Measurements from ENCODE around the gene DYNC2I2. TPM values are rescaled to one million over a fixed set of nuclear protein-coding genes. Genes with fewer than 3 reads are reported as not detected.
A peak's percentile ranks its signal among the peaks of the same experiment; 100 is the strongest.

The DYNC2I2 gene
- total RNA-seq, 1 donor from 2014 or later, result 36.8 TPM

- ATAC-seq (no peak), DNase-seq (no peak)
- intact Hi-C loops (cut with micrococcal nuclease), result no loop called here
These were observed 30.5 kb downstream of the DYNC2I2 start for GRCh38 chr9:128626181-128626580.

DNA sequence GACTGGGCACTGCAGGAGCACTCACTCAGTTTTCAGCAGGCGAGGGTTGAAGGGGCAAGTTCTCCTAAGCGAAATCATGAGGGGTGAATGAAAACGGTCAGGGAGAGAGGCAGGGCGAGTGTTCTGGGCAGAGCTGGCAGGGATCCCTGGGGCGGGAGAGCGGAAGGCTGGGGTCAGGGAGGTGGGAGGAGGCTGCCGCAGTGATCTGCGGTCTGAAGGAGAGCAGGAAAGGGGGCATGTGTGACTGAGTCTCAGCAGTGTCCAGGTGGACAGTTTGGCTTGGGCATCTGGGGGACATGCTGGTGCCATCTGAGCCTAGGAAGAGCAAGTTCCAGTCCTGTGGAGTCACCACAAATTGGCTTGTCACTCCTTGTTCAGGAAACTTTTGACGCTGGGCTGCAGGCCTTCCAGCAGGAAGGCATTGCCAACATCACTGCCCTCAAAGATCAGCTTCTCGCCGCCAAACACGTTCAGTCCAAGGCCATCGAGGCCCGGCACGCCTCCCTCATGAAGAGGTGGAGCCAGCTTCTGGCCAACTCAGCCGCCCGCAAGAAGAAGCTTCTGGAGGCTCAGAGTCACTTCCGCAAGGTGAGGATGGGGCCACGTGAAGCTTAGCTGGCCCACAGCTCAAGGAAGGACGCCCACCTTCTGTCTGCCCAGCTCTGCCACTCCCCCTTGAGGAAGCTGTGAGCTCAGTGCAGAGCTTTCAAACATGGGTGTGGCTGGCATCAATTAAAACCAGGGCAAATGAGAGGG lies 31.1 kb downstream of the DYNC2I2 start:
- intact Hi-C loops (cut with micrococcal nuclease), result no loop called here
- no peak for DNase-seq

GRCh38 chr9:128624566-128624965 lies 32.1 kb downstream of the DYNC2I2 start:
- DNase-seq (no peak), ATAC-seq (no peak)
- intact Hi-C loops (cut with micrococcal nuclease), result no loop called here

More for the DNA sequence above, 31.1 kb downstream of the DYNC2I2 start:
- ATAC-seq, result no peak

DNA sequence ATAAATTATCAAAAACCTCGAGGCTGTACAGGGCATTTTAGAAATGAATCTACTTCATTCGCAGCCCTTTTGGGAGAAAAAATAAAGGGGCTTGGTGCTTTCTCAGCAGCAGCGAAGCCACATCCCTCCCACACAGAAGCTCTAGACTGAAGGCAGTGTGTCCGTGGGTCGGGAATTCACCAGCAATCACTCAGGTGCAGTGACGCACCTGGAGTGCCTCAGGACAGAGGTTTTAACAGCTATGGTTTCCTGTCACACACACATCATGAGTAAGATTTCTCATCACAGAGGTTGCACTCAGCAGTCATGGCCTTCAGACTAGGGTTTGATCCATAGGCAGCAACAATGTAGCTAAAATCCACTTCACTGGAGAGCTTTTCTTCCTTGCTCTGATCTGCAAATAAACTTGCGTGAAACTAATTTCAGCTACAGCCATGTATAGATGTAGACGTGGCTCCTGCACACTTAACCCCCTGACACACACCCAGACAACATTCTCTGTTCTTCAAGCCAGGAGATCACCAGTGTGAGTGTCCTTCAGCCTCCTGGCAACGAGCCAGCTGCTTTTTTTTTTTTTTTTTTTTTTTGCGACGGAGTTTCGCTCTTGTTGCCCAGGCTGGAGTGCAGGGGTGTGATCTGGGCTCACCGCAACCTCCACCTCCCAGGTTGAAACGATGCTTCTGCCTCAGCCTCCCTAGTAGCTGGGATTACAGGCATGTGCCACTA lies 34.8 kb downstream of the DYNC2I2 start:
- DNase-seq (no peak), ATAC-seq (peak; percentile 17)
- intact Hi-C loops (cut with micrococcal nuclease), result no loop called here

DNA sequence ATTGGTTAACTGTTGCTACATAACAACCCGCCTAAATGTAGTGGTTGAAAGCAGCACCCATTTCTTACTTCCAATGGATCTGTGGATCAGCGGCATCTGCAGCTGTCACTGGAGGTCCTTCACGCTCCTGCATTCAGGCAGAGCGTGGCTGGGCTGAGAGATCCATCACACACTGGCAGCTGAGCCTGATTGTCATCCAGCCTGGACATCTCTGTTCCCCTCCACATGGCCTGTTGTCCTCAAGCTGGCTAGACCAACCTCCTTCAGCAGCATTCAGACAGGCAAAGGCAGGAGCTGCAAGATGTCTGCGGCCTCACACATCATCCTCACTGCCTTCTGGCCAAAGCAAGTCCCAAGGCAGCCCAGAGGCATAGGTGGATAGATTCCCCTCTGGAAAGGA lies 36.9 kb downstream of the DYNC2I2 start:
- no peak for ATAC-seq
- DNase-seq, result no peak
- intact Hi-C loops (cut with micrococcal nuclease), result no loop called here

DNA sequence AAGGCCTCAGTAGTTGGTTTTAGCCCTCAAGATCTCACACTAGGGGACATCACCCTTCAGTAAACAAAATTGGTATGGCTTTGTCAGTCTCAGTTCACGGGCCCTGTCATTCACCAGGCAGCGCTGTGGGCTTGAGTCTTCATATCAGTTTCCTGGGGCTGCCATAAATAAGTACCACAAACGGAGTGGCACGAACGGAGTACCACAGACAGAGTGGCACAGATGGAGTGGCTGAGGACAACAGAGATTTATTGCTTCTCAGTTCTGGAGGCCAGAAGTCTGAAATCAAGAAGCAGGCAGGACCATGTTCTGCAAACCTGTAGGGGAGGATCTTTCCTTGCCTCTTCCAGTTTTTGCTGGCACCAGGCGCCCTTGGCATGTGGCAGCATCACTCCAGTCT lies 37.5 kb downstream of the DYNC2I2 start:
- intact Hi-C loops (cut with micrococcal nuclease), result no loop called here
- no peak for ATAC-seq
- DNase-seq, result no peak

GRCh38 chr9:128617943-128618342 lies 38.7 kb downstream of the DYNC2I2 start:
- intact Hi-C loops (cut with micrococcal nuclease), result no loop called here
- DNase-seq, result no peak
- no peak for ATAC-seq

DNA sequence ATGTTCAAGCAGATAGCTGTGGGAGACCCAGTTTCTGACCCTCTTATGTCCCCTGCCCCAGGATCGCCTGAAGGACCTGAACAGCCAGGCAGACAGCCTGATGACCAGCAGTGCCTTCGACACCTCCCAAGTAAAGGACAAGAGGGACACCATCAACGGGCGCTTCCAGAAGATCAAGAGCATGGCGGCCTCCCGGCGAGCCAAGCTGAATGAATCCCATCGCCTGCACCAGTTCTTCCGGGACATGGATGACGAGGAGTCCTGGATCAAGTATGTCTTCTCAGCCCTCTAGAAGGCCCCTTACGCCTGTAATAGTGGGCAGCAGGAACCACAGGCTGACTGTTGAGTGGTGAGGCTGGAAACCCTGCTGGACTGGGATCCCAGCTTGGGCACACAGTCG lies 41.1 kb downstream of the DYNC2I2 start:
- intact Hi-C loops (cut with micrococcal nuclease), result no loop called here
- DNase-seq (no peak), ATAC-seq (no peak)

GRCh38 chr9:128614728-128615127 lies 41.9 kb downstream of the DYNC2I2 start:
- ATAC-seq (no peak), DNase-seq (no peak)
- intact Hi-C loops (cut with micrococcal nuclease), result no loop called here

DNA sequence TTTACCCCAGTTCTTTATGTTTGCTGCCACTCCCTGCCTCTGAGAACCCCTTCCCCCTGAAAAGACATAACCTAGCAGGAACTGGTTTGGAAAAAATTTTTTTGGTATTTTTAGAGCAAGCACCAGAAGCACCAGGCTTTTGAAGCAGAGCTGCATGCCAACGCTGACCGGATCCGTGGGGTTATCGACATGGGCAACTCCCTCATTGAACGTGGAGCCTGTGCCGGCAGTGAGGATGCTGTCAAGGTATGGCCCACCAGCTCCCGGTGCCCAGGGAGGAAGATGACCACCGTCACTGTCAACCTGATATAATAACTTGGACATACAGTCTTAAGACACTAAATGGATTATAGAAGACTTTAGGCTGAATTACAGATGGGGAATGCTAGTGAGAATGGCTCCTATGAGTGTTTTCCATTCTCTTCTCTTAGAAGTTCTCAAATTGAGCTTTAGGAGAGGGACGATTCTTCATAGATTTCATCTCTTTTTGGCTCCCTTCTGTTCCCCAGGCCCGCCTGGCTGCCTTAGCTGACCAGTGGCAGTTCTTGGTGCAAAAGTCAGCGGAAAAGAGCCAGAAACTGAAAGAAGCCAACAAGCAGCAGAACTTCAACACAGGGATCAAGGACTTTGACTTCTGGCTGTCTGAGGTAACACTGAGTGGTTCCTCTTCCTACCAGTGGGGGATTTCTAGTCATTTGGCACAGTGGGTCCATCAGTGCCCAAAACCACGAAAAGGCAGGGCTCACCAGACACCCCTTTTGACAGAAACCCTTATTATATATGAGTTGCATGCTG lies 44.9 kb downstream of the DYNC2I2 start:
- ATAC-seq (no peak), DNase-seq (no peak)
- intact Hi-C loops (cut with micrococcal nuclease), result no loop called here

GRCh38 chr9:128610897-128611296 lies 45.8 kb downstream of the DYNC2I2 start:
- no peak for DNase-seq
- ATAC-seq, result no peak
- intact Hi-C loops (cut with micrococcal nuclease), result no loop called here

GRCh38 chr9:128607642-128608350 lies 48.9 kb downstream of the DYNC2I2 start:
- intact Hi-C loops (cut with micrococcal nuclease), result no loop called here
- ATAC-seq (peak; percentile 98), DNase-seq (peak; percentile 87)

- no peak for DNase-seq
- intact Hi-C loops (cut with micrococcal nuclease), result no loop called here
- ATAC-seq, result no peak
These were observed 53.0 kb downstream of the DYNC2I2 start for GRCh38 chr9:128603697-128604096.

DNA sequence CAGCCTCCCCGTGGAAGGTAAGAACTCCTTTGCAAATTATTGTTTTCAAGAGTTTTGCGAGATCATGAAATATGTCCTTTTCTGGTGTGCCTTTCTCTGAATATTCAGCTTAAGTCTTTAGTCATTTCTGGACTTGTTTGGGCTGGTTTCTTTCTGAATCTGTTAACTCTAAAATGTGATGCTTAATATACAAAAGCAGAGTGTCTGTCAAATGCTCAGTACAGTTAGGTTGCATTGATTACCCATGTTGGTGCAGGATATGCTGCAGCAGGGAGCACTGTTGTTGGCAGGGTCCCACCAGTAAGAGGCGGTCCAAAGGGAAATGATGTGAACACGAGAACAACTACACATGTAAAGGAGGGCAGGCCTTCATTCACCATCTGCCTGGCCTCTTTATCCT lies 56.5 kb downstream of the DYNC2I2 start:
- ATAC-seq (no peak), DNase-seq (no peak)
- intact Hi-C loops (cut with micrococcal nuclease), result no loop called here

- intact Hi-C loops (cut with micrococcal nuclease), result no loop called here
- no peak for ATAC-seq
These were observed 61.2 kb downstream of the DYNC2I2 start for GRCh38 chr9:128595471-128595870.

GRCh38 chr9:128593856-128594255 lies 62.8 kb downstream of the DYNC2I2 start:
- no peak for DNase-seq
- ATAC-seq, result no peak
- intact Hi-C loops (cut with micrococcal nuclease), result no loop called here

More at GRCh38 chr9:128595471-128595870, 61.2 kb downstream of the DYNC2I2 start:
- no peak for DNase-seq

DNA sequence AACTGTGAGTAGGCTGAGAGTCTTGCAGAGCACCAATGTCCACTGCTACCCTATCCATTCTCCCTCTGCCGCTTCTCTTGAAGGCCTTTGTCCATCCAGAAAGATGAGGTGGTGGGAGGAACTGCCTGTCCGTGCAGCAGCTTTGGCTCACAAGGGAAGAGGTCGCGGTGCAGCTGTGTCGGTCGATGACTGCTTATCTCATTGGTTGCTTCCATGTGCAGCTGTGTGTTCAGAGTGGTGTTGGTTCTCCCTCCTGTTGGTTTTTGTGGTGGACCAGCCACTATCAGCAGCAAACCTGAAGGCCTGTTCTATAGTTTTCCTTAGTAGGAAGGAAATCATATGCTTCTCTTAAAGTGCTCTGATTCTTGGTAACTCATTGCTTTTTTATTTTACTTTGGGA lies 63.6 kb downstream of the DYNC2I2 start:
- intact Hi-C loops (cut with micrococcal nuclease), result no loop called here
- DNase-seq (no peak), ATAC-seq (no peak)

GRCh38 chr9:128588581-128589233 lies 67.9 kb downstream of the DYNC2I2 start:
- intact Hi-C loops (cut with micrococcal nuclease), result no loop called here
- no peak for DNase-seq
- no peak for ATAC-seq

DNA sequence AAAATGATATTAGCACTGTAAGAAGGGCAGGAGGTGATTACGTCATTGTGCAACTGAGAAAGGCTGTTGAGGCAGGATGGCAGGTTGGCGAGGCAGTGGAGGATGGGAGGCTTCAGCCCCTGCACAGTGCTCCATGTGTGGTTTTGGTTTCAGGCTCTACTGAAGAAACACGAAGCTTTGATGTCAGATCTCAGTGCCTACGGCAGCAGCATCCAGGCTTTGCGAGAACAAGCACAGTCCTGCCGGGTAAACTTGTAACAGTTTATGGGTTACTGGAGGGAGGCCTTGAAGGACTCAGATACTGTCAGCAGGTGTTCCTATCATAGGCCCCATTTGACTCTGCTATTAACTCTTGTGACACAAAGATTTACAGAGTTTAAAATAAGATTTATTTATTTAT lies 69.2 kb downstream of the DYNC2I2 start:
- ATAC-seq (no peak), DNase-seq (no peak)
- intact Hi-C loops (cut with micrococcal nuclease), result no loop called here
